Measurements from ENCODE around the gene ZNF536. TPM values are rescaled to one million over a fixed set of nuclear protein-coding genes. Genes with fewer than 3 reads are reported as not detected.

Gene ZNF536
- total and polyA plus RNA-seq, 7 experiments from 2014 or later = not detected

GRCh38 chr19:30447553-30447870 is 75.3 kb downstream of the ZNF536 start:
- intact Hi-C loops (cut with micrococcal nuclease) = no loop called here
- Mint-ChIP-seq H3K27me3 (peaks cover 0 to 16% (median 10%) of the 10 kb centered on the region in 5 donors), H3K4me1 (no peaks in the 10 kb centered on the region), H3K9me3 (peaks cover 0 to 5% (median 0%) of the 10 kb centered on the region in 11 donors), H3K4me3 (no peak overlapping the region), H3K27ac (no peak overlapping the region), H3K36me3 (peaks cover 0 to 3% (median 0%) of the 10 kb centered on the region in 5 donors)
- Histone ChIP-seq H3K4me3 (ENCODE audit: low read length) (no peak overlapping the region), H3K36me3 (ENCODE audit: control insufficient read depth in 2 of 3, insufficient read depth in 3 of 3, low read length in 3 of 3) (no peaks in the 10 kb centered on the region), H3K4me1 (ENCODE audit: control insufficient read depth in 2 of 2, insufficient read depth in 2 of 2, low read length in 2 of 2) (no peaks in the 10 kb centered on the region), H3K27ac (ENCODE audit: low read depth, low read length) (no peak overlapping the region), H3K27me3 (ENCODE audit: control insufficient read depth in 2 of 2, insufficient read depth in 2 of 2, low read length in 2 of 2) (no peaks in the 10 kb centered on the region), H3K9me3 (ENCODE audit: control insufficient read depth in 2 of 3, low read length in 3 of 3) (no peaks in the 10 kb centered on the region)
- ATAC-seq = no peak
- CTCF ChIA-PET = no interaction called here
- DNase-seq = no peak
- POLR2A ChIA-PET = no interaction called here

- Mint-ChIP-seq H3K27me3 (peaks cover 0 to 16% (median 11%) of the 10 kb centered on the region in 5 donors), H3K27ac (no peak overlapping the region), H3K4me1 (no peaks in the 10 kb centered on the region), H3K4me3 (no peak overlapping the region), H3K9me3 (peaks cover 0 to 2% (median 0%) of the 10 kb centered on the region in 11 donors), H3K36me3 (no peaks in the 10 kb centered on the region)
- no peaks in the 10 kb centered on the region for H3K9me3 ChIP-seq (ENCODE audit: control insufficient read depth in 2 of 3, low read length in 3 of 3)
- no peaks in the 10 kb centered on the region for H3K36me3 ChIP-seq (ENCODE audit: control insufficient read depth in 2 of 3, insufficient read depth in 3 of 3, low read length in 3 of 3)
- H3K4me3 ChIP-seq (ENCODE audit: low read length) = no peak overlapping the region
- no peak overlapping the region for H3K27ac ChIP-seq (ENCODE audit: low read depth, low read length)
- POLR2A ChIA-PET = no interaction called here
- no peaks in the 10 kb centered on the region for H3K4me1 ChIP-seq (ENCODE audit: control insufficient read depth in 2 of 2, insufficient read depth in 2 of 2, low read length in 2 of 2)
- CTCF ChIA-PET = interaction anchor here (0.6 kb wide), 1 partner anchor 184 kb away, joined by 3 read pairs; no protein-coding TSS in a partner anchor
- DNase-seq (no peak), ATAC-seq (no peak)
- intact Hi-C loops (cut with micrococcal nuclease) = no loop called here
- no peaks in the 10 kb centered on the region for H3K27me3 ChIP-seq (ENCODE audit: control insufficient read depth in 2 of 2, insufficient read depth in 2 of 2, low read length in 2 of 2)
Measured at GRCh38 chr19:30448386-30449077, 76.3 kb downstream of the ZNF536 start.

GRCh38 chr19:30449078-30449590 is 77.0 kb downstream of the ZNF536 start:
- no peaks in the 10 kb centered on the region for H3K9me3 ChIP-seq (ENCODE audit: control insufficient read depth in 2 of 3, low read length in 3 of 3)
- intact Hi-C loops (cut with micrococcal nuclease) = no loop called here
- no peak overlapping the region for H3K27ac ChIP-seq (ENCODE audit: low read depth, low read length)
- H3K36me3 Mint-ChIP-seq = no peaks in the 10 kb centered on the region
- no peak for DNase-seq
- H3K27ac Mint-ChIP-seq = no peak overlapping the region
- H3K4me3 Mint-ChIP-seq = no peak overlapping the region
- ATAC-seq = no peak
- peaks cover 0 to 16% (median 11%) of the 10 kb centered on the region in 5 donors for H3K27me3 Mint-ChIP-seq
- H3K4me1 ChIP-seq (ENCODE audit: control insufficient read depth in 2 of 2, insufficient read depth in 2 of 2, low read length in 2 of 2) = no peaks in the 10 kb centered on the region
- H3K27me3 ChIP-seq (ENCODE audit: control insufficient read depth in 2 of 2, insufficient read depth in 2 of 2, low read length in 2 of 2) = no peaks in the 10 kb centered on the region
- ChIA-PET CTCF (no interaction called here), POLR2A (no interaction called here)
- no peaks in the 10 kb centered on the region for H3K36me3 ChIP-seq (ENCODE audit: control insufficient read depth in 2 of 3, insufficient read depth in 3 of 3, low read length in 3 of 3)
- peaks cover 0 to 2% (median 0%) of the 10 kb centered on the region in 11 donors for H3K9me3 Mint-ChIP-seq
- H3K4me1 Mint-ChIP-seq = no peaks in the 10 kb centered on the region
- H3K4me3 ChIP-seq (ENCODE audit: low read length) = no peak overlapping the region

GRCh38 chr19:30449673-30450072 is 77.5 kb downstream of the ZNF536 start:
- CTCF ChIA-PET = no interaction called here
- Histone ChIP-seq H3K4me3 (ENCODE audit: low read length) (no peak overlapping the region), H3K36me3 (ENCODE audit: control insufficient read depth in 2 of 3, insufficient read depth in 3 of 3, low read length in 3 of 3) (no peaks in the 10 kb centered on the region), H3K27ac (ENCODE audit: low read depth, low read length) (no peak overlapping the region), H3K27me3 (ENCODE audit: control insufficient read depth in 2 of 2, insufficient read depth in 2 of 2, low read length in 2 of 2) (no peaks in the 10 kb centered on the region), H3K9me3 (ENCODE audit: control insufficient read depth in 2 of 3, low read length in 3 of 3) (no peaks in the 10 kb centered on the region), H3K4me1 (ENCODE audit: control insufficient read depth in 2 of 2, insufficient read depth in 2 of 2, low read length in 2 of 2) (no peaks in the 10 kb centered on the region)
- DNase-seq = no peak
- Mint-ChIP-seq H3K4me3 (no peak overlapping the region), H3K27ac (no peak overlapping the region), H3K36me3 (no peaks in the 10 kb centered on the region), H3K4me1 (no peaks in the 10 kb centered on the region), H3K27me3 (peaks cover 0 to 16% (median 11%) of the 10 kb centered on the region in 5 donors), H3K9me3 (peaks cover 0 to 2% (median 0%) of the 10 kb centered on the region in 11 donors)
- intact Hi-C loops (cut with micrococcal nuclease) = no loop called here
- POLR2A ChIA-PET = no interaction called here
- no peak for ATAC-seq

GRCh38 chr19:30450100-30450499 is 77.9 kb downstream of the ZNF536 start:
- ATAC-seq = no peak
- no peaks in the 10 kb centered on the region for H3K9me3 ChIP-seq (ENCODE audit: control insufficient read depth in 2 of 3, low read length in 3 of 3)
- Mint-ChIP-seq H3K27ac (no peak overlapping the region), H3K9me3 (peaks cover 0 to 2% (median 0%) of the 10 kb centered on the region in 11 donors), H3K4me1 (no peaks in the 10 kb centered on the region), H3K27me3 (peaks cover 0 to 16% (median 11%) of the 10 kb centered on the region in 5 donors), H3K36me3 (no peaks in the 10 kb centered on the region), H3K4me3 (peak overlapping the region in 1 of 10 donors; percentile 47)
- H3K4me3 ChIP-seq (ENCODE audit: low read length) = no peak overlapping the region
- ChIA-PET CTCF (no interaction called here), POLR2A (no interaction called here)
- no peaks in the 10 kb centered on the region for H3K4me1 ChIP-seq (ENCODE audit: control insufficient read depth in 2 of 2, insufficient read depth in 2 of 2, low read length in 2 of 2)
- DNase-seq = no peak
- H3K27me3 ChIP-seq (ENCODE audit: control insufficient read depth in 2 of 2, insufficient read depth in 2 of 2, low read length in 2 of 2) = no peaks in the 10 kb centered on the region
- intact Hi-C loops (cut with micrococcal nuclease) = no loop called here
- H3K36me3 ChIP-seq (ENCODE audit: control insufficient read depth in 2 of 3, insufficient read depth in 3 of 3, low read length in 3 of 3) = no peaks in the 10 kb centered on the region
- no peak overlapping the region for H3K27ac ChIP-seq (ENCODE audit: low read depth, low read length)

- peaks cover 0 to 2% (median 0%) of the 10 kb centered on the region in 11 donors for H3K9me3 Mint-ChIP-seq
- DNase-seq (no peak), ATAC-seq (no peak)
- H3K36me3 ChIP-seq (ENCODE audit: control insufficient read depth in 2 of 3, insufficient read depth in 3 of 3, low read length in 3 of 3) = no peaks in the 10 kb centered on the region
- H3K9me3 ChIP-seq (ENCODE audit: control insufficient read depth in 2 of 3, low read length in 3 of 3) = no peaks in the 10 kb centered on the region
- H3K36me3 Mint-ChIP-seq = no peaks in the 10 kb centered on the region
- no peaks in the 10 kb centered on the region for H3K4me1 Mint-ChIP-seq
- no peak overlapping the region for H3K4me3 ChIP-seq (ENCODE audit: low read length)
- H3K27ac ChIP-seq (ENCODE audit: low read depth, low read length) = no peak overlapping the region
- no peak overlapping the region for H3K27ac Mint-ChIP-seq
- ChIA-PET CTCF (no interaction called here), POLR2A (no interaction called here)
- H3K27me3 ChIP-seq (ENCODE audit: control insufficient read depth in 2 of 2, insufficient read depth in 2 of 2, low read length in 2 of 2) = no peaks in the 10 kb centered on the region
- H3K4me1 ChIP-seq (ENCODE audit: control insufficient read depth in 2 of 2, insufficient read depth in 2 of 2, low read length in 2 of 2) = no peaks in the 10 kb centered on the region
- no peak overlapping the region for H3K4me3 Mint-ChIP-seq
- H3K27me3 Mint-ChIP-seq = peaks cover 0 to 16% (median 11%) of the 10 kb centered on the region in 5 donors
- intact Hi-C loops (cut with micrococcal nuclease) = no loop called here
Measured at GRCh38 chr19:30450835-30451321, 78.7 kb downstream of the ZNF536 start.

GRCh38 chr19:30452931-30453330 is 80.7 kb downstream of the ZNF536 start:
- H3K9me3 ChIP-seq (ENCODE audit: control insufficient read depth in 2 of 3, low read length in 3 of 3) = no peaks in the 10 kb centered on the region
- no peaks in the 10 kb centered on the region for H3K27me3 ChIP-seq (ENCODE audit: control insufficient read depth in 2 of 2, insufficient read depth in 2 of 2, low read length in 2 of 2)
- Mint-ChIP-seq H3K27ac (no peak overlapping the region), H3K27me3 (peaks cover 0 to 15% (median 11%) of the 10 kb centered on the region in 5 donors), H3K9me3 (peaks cover 0 to 3% (median 0%) of the 10 kb centered on the region in 11 donors), H3K4me3 (no peak overlapping the region), H3K36me3 (no peaks in the 10 kb centered on the region), H3K4me1 (no peaks in the 10 kb centered on the region)
- no peaks in the 10 kb centered on the region for H3K36me3 ChIP-seq (ENCODE audit: control insufficient read depth in 2 of 3, insufficient read depth in 3 of 3, low read length in 3 of 3)
- CTCF ChIA-PET = no interaction called here
- DNase-seq (no peak), ATAC-seq (no peak)
- no peak overlapping the region for H3K27ac ChIP-seq (ENCODE audit: low read depth, low read length)
- no peak overlapping the region for H3K4me3 ChIP-seq (ENCODE audit: low read length)
- H3K4me1 ChIP-seq (ENCODE audit: control insufficient read depth in 2 of 2, insufficient read depth in 2 of 2, low read length in 2 of 2) = no peaks in the 10 kb centered on the region
- intact Hi-C loops (cut with micrococcal nuclease) = no loop called here
- POLR2A ChIA-PET = no interaction called here
